ENCODE results near the gene RBFOX2. TPM values are rescaled to one million over a fixed set of nuclear protein-coding genes. Genes with fewer than 3 reads are reported as not detected.

RBFOX2 gene
- polyA plus RNA-seq, 1 of the 3 experiments (the other 2 are of a cell fraction): 115 TPM

DNA sequence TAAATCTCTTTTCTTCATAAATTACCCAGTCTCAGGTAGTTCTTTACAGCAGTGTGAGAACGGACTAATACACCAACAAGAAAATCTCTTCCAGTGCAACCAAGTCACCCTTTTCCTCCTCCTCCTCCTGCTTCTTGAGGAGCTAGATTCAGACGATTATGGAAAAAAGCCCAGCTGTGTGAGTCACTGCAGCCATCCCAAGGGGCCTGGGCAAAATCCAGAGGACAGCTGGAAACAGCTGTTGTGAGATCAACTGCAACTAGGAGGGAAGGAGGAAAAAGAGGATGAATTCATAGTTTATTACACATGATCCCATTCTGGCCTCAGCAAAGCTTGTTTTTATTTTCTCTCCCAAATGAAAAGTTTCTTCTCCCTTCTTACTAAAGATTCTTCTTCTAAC is 32.9 kb downstream of the RBFOX2 start (continued):
- TF ChIP-seq, protein P1, sequence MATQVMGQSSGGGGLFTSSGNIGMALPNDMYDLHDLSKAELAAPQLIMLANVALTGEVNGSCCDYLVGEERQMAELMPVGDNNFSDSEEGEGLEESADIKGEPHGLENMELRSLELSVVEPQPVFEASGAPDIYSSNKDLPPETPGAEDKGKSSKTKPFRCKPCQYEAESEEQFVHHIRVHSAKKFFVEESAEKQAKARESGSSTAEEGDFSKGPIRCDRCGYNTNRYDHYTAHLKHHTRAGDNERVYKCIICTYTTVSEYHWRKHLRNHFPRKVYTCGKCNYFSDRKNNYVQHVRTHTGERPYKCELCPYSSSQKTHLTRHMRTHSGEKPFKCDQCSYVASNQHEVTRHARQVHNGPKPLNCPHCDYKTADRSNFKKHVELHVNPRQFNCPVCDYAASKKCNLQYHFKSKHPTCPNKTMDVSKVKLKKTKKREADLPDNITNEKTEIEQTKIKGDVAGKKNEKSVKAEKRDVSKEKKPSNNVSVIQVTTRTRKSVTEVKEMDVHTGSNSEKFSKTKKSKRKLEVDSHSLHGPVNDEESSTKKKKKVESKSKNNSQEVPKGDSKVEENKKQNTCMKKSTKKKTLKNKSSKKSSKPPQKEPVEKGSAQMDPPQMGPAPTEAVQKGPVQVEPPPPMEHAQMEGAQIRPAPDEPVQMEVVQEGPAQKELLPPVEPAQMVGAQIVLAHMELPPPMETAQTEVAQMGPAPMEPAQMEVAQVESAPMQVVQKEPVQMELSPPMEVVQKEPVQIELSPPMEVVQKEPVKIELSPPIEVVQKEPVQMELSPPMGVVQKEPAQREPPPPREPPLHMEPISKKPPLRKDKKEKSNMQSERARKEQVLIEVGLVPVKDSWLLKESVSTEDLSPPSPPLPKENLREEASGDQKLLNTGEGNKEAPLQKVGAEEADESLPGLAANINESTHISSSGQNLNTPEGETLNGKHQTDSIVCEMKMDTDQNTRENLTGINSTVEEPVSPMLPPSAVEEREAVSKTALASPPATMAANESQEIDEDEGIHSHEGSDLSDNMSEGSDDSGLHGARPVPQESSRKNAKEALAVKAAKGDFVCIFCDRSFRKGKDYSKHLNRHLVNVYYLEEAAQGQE (IDR thresholded peaks at IDR 0.05; ENCODE audit: low read depth, low read length): peak; percentile 53; the same call in 1 of the 2 replicates
- TF ChIP-seq GABPA (IDR thresholded peaks at IDR 0.05; ENCODE audit: low read depth) (no peak), FOSL2 (IDR thresholded peaks at IDR 0.05; ENCODE audit: borderline replicate concordance, low read depth) (peak; percentile 81), EP300 (IDR thresholded peaks at IDR 0.05; ENCODE audit: borderline replicate concordance in 1 of 2, low read depth in 1 of 2, low read length in 1 of 2) (0 out of 4 replicates have a peak, but pooled peaks of 1 of the 2 experiments have one; percentile 33), RFX5 (IDR thresholded peaks at IDR 0.05; ENCODE audit: low read length) (no peak), GATA2 (CRISPR knock-in tag; IDR thresholded peaks at IDR 0.05) (no peak), POLR2AphosphoS5 (IDR thresholded peaks at IDR 0.05; ENCODE audit: low read depth, low read length) (peak; percentile 48; the same call in 1 of the 2 replicates), YY1 (IDR thresholded peaks at IDR 0.05; ENCODE audit: low read depth) (peak; percentile 22; the same call in 1 of the 2 replicates), NRF1 (IDR thresholded peaks at IDR 0.05; ENCODE audit: low read depth, low read length) (no peak), ELF1 (IDR thresholded peaks at IDR 0.05) (no peak), JUND (IDR thresholded peaks at IDR 0.05) (peak; percentile 83), MXI1 (IDR thresholded peaks at IDR 0.05; ENCODE audit: low read depth, low read length) (no peak), SIN3A (IDR thresholded peaks at IDR 0.05; ENCODE audit: borderline replicate concordance, low read depth, low read length) (no peak), FOXM1 (IDR thresholded peaks at IDR 0.05; ENCODE audit: low read depth) (no peak), TCF12 (IDR thresholded peaks at IDR 0.05) (peak; percentile 96), MEF2A (IDR thresholded peaks at IDR 0.05; ENCODE audit: borderline replicate concordance, low read depth) (no peak), RCOR1 (IDR thresholded peaks at IDR 0.05; ENCODE audit: low read length) (no peak), EZH2phosphoT487 (IDR thresholded peaks at IDR 0.05; ENCODE audit: borderline replicate concordance, low read depth) (no peak)
- TF ChIP-seq, protein P2, sequence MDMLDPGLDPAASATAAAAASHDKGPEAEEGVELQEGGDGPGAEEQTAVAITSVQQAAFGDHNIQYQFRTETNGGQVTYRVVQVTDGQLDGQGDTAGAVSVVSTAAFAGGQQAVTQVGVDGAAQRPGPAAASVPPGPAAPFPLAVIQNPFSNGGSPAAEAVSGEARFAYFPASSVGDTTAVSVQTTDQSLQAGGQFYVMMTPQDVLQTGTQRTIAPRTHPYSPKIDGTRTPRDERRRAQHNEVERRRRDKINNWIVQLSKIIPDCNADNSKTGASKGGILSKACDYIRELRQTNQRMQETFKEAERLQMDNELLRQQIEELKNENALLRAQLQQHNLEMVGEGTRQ (IDR thresholded peaks at IDR 0.05; ENCODE audit: borderline replicate concordance, low read depth, low read length): no peak
- TF ChIP-seq, protein P3, sequence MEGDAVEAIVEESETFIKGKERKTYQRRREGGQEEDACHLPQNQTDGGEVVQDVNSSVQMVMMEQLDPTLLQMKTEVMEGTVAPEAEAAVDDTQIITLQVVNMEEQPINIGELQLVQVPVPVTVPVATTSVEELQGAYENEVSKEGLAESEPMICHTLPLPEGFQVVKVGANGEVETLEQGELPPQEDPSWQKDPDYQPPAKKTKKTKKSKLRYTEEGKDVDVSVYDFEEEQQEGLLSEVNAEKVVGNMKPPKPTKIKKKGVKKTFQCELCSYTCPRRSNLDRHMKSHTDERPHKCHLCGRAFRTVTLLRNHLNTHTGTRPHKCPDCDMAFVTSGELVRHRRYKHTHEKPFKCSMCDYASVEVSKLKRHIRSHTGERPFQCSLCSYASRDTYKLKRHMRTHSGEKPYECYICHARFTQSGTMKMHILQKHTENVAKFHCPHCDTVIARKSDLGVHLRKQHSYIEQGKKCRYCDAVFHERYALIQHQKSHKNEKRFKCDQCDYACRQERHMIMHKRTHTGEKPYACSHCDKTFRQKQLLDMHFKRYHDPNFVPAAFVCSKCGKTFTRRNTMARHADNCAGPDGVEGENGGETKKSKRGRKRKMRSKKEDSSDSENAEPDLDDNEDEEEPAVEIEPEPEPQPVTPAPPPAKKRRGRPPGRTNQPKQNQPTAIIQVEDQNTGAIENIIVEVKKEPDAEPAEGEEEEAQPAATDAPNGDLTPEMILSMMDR (IDR thresholded peaks at IDR 0.05): no peak
- TF ChIP-seq, protein P4, sequence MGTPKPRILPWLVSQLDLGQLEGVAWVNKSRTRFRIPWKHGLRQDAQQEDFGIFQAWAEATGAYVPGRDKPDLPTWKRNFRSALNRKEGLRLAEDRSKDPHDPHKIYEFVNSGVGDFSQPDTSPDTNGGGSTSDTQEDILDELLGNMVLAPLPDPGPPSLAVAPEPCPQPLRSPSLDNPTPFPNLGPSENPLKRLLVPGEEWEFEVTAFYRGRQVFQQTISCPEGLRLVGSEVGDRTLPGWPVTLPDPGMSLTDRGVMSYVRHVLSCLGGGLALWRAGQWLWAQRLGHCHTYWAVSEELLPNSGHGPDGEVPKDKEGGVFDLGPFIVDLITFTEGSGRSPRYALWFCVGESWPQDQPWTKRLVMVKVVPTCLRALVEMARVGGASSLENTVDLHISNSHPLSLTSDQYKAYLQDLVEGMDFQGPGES (IDR thresholded peaks at IDR 0.05; ENCODE audit: low read depth, low read length): no peak
